ENCODE results near the gene NUDT16L1.

DNA sequence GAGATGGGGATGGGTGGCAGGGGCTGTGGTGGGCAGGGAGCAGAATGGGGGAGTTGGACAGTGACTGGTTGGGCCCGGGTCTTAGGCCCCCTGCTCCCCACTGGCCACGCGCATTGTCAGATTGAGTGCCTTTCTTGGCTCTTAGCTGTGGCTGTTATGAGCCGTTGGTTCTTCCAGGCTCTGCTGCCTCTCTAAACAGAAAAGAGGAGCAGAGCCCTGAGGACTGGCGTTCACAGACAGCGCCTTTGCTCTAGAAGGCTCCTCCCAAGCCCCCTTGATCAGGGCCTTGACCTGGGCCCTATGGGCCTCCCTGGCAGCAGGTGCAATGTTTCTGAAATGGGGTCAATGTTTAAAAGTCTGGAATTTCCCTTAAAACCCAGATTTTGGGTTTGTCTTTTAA is 14.8 kb upstream of the NUDT16L1 start:
- TF ChIP-seq, protein P1, sequence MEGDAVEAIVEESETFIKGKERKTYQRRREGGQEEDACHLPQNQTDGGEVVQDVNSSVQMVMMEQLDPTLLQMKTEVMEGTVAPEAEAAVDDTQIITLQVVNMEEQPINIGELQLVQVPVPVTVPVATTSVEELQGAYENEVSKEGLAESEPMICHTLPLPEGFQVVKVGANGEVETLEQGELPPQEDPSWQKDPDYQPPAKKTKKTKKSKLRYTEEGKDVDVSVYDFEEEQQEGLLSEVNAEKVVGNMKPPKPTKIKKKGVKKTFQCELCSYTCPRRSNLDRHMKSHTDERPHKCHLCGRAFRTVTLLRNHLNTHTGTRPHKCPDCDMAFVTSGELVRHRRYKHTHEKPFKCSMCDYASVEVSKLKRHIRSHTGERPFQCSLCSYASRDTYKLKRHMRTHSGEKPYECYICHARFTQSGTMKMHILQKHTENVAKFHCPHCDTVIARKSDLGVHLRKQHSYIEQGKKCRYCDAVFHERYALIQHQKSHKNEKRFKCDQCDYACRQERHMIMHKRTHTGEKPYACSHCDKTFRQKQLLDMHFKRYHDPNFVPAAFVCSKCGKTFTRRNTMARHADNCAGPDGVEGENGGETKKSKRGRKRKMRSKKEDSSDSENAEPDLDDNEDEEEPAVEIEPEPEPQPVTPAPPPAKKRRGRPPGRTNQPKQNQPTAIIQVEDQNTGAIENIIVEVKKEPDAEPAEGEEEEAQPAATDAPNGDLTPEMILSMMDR (conservative IDR thresholded peaks at IDR 0.05): no peak
- TF ChIP-seq ZFX (IDR thresholded peaks at IDR 0.05): no peak

Data from C4-2B (cell line).